Neural cell (in vitro differentiated cells): ENCODE data around the gene YWHAG. TPM values are rescaled to one million over a fixed set of nuclear protein-coding genes. Genes with fewer than 3 reads are reported as not detected.
"Not testable (repeated sequence)": the region's sequence is repeated elsewhere in the genome, so short reads cannot be mapped to it uniquely, and the experiment has no call there.

Source experiments
- H2AFZ ChIP-seq: fragments of 200-600, 300-800 bp; sonication (generic), shearing (Covaris generic); 2 replicates; pipeline ENCODE4 v1.6.0; 2014; ENCODE audit warnings: low read depth, mild to moderate bottlenecking, antibody characterized with exemption, low read length, moderate library complexity
- H3F3A ChIP-seq: fragments of 200-600 bp; shearing (Covaris generic); 2 replicates; pipeline ENCODE4 v1.6.1; 2016; ENCODE audit warnings: mild to moderate bottlenecking, moderate library complexity, mixed read lengths, antibody characterized with exemption, low read length; ENCODE audit not compliant: insufficient read depth, poor library complexity, severe bottlenecking
- H3K27ac ChIP-seq: fragments of 200-600, 300-800 bp; sonication (generic), shearing (Covaris generic); 2 replicates; pipeline ENCODE4 v1.5.1; 2014; ENCODE audit warnings: mild to moderate bottlenecking, low read length, moderate library complexity
- H3K27me3 ChIP-seq: fragments of 300-800, 200-600 bp; sonication (generic), shearing (Covaris generic); 2 replicates; pipeline ENCODE4 v1.6.0; 2014; ENCODE audit warnings: mild to moderate bottlenecking, low read depth, low read length, moderate library complexity; ENCODE audit not compliant: insufficient read depth
- H3K36me3 ChIP-seq: fragments of 300-800, 200-600 bp; sonication (generic), shearing (Covaris generic); 2 replicates; pipeline ENCODE4 v1.5.1; 2014; ENCODE audit warnings: mild to moderate bottlenecking, antibody characterized with exemption, low read length, moderate library complexity; ENCODE audit not compliant: insufficient read depth
- H3K4me2 ChIP-seq: fragments of 300-800, 200-600 bp; sonication (generic), shearing (Covaris generic); 2 replicates; pipeline ENCODE4 v1.6.0; 2014; ENCODE audit warnings: mild to moderate bottlenecking, low read length
- H3K4me3 ChIP-seq: fragments of 300-800, 200-600 bp; sonication (generic), shearing (Covaris generic); 2 replicates; pipeline ENCODE4 v1.5.1; 2014; ENCODE audit warnings: mild to moderate bottlenecking, low read length, moderate library complexity
- H3K79me2 ChIP-seq: fragments of 200-600 bp; shearing (Covaris generic); replicated peaks from 2 replicates; pipeline ENCODE4 v1.6.0; 2014; ENCODE audit warnings: mild to moderate bottlenecking, low read length, moderate library complexity; ENCODE audit not compliant: insufficient read depth
- H3K9ac ChIP-seq: fragments of 300-800, 200-600 bp; sonication (generic), shearing (Covaris generic); 2 replicates; pipeline ENCODE4 v1.6.1; 2016; ENCODE audit warnings: mild to moderate bottlenecking, low read length, mixed read lengths
- H3K9me2 ChIP-seq: fragments of 200-600 bp; shearing (Covaris generic); 2 replicates; pipeline ENCODE4 v1.6.1; 2016; ENCODE audit warnings: mild to moderate bottlenecking, low read length, mixed read lengths; ENCODE audit not compliant: insufficient read depth
- H3K9me3 ChIP-seq: fragments of 200-600, 300-800 bp; sonication (generic), shearing (Covaris generic); 2 replicates; pipeline ENCODE4 v1.6.1; 2016; ENCODE audit warnings: mild to moderate bottlenecking, mixed run types, low read length, moderate library complexity, mixed read lengths
- H4K20me1 ChIP-seq: fragments of 200-600 bp; shearing (Covaris generic); 2 replicates; pipeline ENCODE4 v1.6.1; 2016; ENCODE audit warnings: mild to moderate bottlenecking, mixed run types; ENCODE audit not compliant: insufficient read depth
- CTCF ChIP-seq: fragments of 450-650 bp; IDR thresholded peaks from 2 replicates; pipeline ENCODE4 v1.5.1; 2014; ENCODE audit warnings: antibody characterized with exemption, mild to moderate bottlenecking, moderate library complexity; ENCODE audit not compliant: poor library complexity, severe bottlenecking
- EZH2 ChIP-seq: fragments of 200-600, 300-800 bp; shearing (Covaris generic), sonication (generic); IDR thresholded peaks from 2 replicates; pipeline ENCODE4 v1.6.1; 2014; ENCODE audit warnings: antibody characterized with exemption, low read length, borderline replicate concordance, mild to moderate bottlenecking; ENCODE audit not compliant: insufficient read depth, poor library complexity, severe bottlenecking
- POLR2AphosphoS5 ChIP-seq: IDR thresholded peaks from 2 replicates; pipeline ENCODE4 v1.6.1; 2012
- REST ChIP-seq: IDR thresholded peaks from 2 replicates; pipeline ENCODE4 v1.6.1; 2012; ENCODE audit warnings: borderline replicate concordance
- SMC3 ChIP-seq: fragments of 450-650 bp; conservative IDR thresholded peaks from 2 replicates; pipeline ENCODE4 v1.6.1; 2014; ENCODE audit warnings: antibody characterized with exemption, mild to moderate bottlenecking, moderate library complexity; ENCODE audit not compliant: poor library complexity
- TAF1 ChIP-seq: IDR thresholded peaks from 2 replicates; pipeline ENCODE4 v1.6.1; 2012; ENCODE audit warnings: low read depth
- polyA plus RNA-seq: library from polyadenylated mRNA; depleted of rRNA; stranded (reverse); fragments of >200 nt; gene quantifications from 2 replicates; pipeline ENCODE4 v1.2.3, GENCODE V29; 2014

The YWHAG gene
- polyA plus RNA-seq, 1 donor from 2014 or later = 284 TPM

GRCh38 chr7:76310102-76310957, 48.5 kb downstream of the YWHAG start:
- Histone ChIP-seq H3F3A (no peaks in the 10 kb centered on the region), H3K27ac (no peak overlapping the region), H3K4me3 (no peak overlapping the region), H2AFZ (no peak overlapping the region), H3K36me3 (no peaks in the 10 kb centered on the region), H3K9me2 (no peaks in the 10 kb centered on the region), H4K20me1 (no peaks in the 10 kb centered on the region), H3K79me2 (no peaks in the 10 kb centered on the region), H3K4me2 (no peak overlapping the region), H3K27me3 (no peaks in the 10 kb centered on the region), H3K9ac (no peak overlapping the region), H3K9me3 (no peaks in the 10 kb centered on the region)
- no peak for TF ChIP-seq SMC3
- no peak for TF ChIP-seq REST
- no peak for TF ChIP-seq TAF1
- TF ChIP-seq POLR2AphosphoS5 = no peak
- TF ChIP-seq CTCF = no peak
- TF ChIP-seq EZH2 = no peak

GRCh38 chr7:76309341-76310101, 49.3 kb downstream of the YWHAG start:
- H3K27me3 ChIP-seq, H4K20me1 ChIP-seq, H3F3A ChIP-seq, H3K9me2 ChIP-seq, H3K4me3 ChIP-seq, H3K9ac ChIP-seq, H3K27ac ChIP-seq, H3K36me3 ChIP-seq, H3K79me2 ChIP-seq, H3K4me2 ChIP-seq, H3K9me3 ChIP-seq, H2AFZ ChIP-seq: not testable (repeated sequence)

GRCh38 chr7:76308874-76309273, 49.9 kb downstream of the YWHAG start:
- H3K4me3 ChIP-seq, H2AFZ ChIP-seq, H3F3A ChIP-seq, H3K9me3 ChIP-seq, H3K36me3 ChIP-seq, H3K27ac ChIP-seq, H3K4me2 ChIP-seq, H3K79me2 ChIP-seq, H3K27me3 ChIP-seq, H4K20me1 ChIP-seq, H3K9ac ChIP-seq, H3K9me2 ChIP-seq: not testable (repeated sequence)
